Stimulated activated CD8-positive, alpha-beta memory T cell treated with anti-CD3 and anti-CD28 coated beads, Interleukin-15, amount 100 ng/mL, for 24 hours (primary cell): ENCODE results near the gene KLHDC8A.
"Not testable (repeated sequence)": the region's sequence is repeated elsewhere in the genome, so short reads cannot be mapped to it uniquely, and the experiment has no call there.

Experiments
- DNase-seq: peaks from one replicate; pipeline ENCODE4 v3.0.0-alpha.2; 2020; ENCODE audit warnings: low read depth

Gene KLHDC8A

DNA sequence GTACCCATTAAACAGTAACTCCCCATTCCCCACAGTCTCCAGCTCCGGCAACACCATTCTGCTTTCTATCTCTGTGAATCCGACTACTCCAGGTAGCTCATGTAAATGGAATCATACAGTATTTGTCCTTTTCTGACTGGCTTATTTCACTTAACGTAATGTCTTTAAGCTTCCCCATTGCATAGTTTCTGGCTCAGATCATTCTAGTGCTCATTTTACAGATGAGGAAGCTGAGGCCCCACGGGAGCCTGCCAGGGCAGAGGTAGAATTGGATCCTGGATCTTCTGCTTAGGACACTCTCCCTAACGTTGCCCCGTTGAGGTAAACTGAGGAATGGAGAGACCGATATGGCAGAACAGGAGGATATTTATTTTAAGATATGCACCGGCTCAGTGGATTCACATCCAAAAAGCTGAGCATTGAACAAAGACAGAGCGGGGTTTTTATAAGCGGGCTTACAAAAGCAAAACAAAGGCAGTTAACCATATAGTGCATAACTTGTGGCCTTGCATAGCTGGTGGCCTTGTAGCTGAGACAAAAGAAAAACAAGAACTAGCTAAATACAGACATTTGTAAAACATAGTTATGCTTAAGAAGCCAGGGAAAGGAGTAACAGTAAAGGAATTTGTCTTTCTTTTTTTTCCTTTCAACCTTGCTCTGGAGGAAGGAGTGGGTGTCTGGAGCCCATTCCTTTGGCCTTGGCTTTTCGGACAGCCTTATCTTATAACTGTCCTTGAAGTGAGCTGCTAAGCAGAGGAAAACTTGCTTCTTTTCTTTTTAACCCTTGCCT lies 15.3 kb upstream of the KLHDC8A start:
- DNase-seq: no peak

DNA sequence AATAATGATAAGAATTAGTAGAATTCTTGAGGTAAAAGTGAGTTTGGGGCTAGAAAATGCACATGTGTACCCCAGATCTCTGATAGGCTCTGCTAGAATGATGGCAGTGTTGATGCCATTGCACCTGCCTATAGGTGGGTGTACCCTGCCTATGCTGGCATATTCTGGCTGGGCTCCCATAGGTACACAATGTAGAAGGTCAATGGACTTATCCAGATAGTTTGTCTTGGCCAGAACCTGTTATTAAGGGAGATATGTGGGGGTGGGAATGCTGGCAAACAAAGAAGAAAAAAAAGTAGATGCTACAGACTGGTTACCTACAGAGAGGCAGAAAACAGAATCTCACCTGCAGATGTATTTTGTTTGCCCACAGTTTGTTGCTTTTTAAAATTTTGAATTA lies 14.1 kb upstream of the KLHDC8A start:
- DNase-seq: no peak

DNA sequence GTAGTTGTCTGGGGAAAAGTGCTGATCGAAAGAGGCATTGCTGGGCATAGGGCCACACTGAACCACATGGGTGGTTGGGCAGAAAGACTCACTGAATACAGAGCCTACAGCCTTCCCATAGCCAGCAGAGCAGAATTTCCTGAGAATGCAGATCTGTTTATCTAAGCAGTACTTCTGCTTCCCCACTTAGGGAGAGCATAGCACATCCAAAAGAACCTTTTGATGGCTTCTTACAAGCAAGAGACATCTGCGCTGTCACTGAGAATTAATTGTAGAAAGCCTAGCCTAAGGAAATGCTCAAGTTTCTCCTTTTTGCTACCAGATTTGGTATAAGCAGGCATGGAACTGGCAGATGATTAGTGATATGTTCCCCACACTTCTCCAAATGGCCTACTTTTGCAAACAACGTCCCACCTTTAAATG lies 13.0 kb upstream of the KLHDC8A start:
- DNase-seq: no peak

GRCh38 chr1:205368478-205368877 lies 11.8 kb upstream of the KLHDC8A start:
- no peak for DNase-seq

DNA sequence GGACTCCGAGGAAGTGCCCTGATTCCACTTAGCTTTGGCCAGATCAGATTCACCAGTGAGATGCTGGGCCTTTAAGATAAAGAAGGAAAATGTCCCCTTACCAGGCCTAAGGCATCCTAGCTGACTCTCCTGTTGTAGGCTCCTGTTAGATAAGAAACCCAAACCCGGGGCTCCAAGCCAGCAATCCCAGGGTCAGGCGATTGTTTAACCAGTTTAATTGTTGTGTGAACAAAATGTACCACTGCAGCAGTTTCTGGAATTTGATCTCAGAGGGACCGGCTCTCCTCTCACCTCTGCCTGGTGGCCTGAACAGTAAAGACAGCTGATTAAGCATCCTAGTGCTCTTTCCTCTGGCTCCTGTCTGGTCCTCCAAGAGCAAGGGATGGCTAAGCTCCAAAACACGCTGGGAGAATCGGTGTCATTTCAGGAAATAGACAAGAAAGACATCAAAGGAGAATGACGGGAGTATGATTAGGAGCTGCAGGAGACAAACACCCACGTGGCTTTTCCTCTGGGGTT lies 9.3 kb upstream of the KLHDC8A start:
- DNase-seq: no peak

DNA sequence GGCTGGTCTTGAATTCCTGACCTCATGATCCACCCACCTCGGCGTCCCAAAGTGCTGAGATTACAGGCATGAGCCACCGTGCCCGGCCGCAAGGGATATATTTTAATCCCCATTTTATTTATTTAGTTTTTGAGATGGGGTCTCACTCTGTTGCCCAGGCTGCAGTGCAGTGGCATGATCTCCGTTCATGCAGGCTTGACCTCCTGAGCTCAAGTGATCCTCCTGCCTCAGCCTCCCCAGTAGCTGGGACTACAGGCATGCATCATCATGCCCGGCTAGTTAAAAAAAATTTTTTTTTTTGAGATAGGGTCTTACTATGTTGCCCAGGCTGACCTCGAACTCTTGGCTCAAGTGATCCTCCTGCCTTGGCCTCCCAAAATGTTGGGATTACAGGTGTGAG lies 8.4 kb upstream of the KLHDC8A start:
- DNase-seq: not testable (repeated sequence)

DNA sequence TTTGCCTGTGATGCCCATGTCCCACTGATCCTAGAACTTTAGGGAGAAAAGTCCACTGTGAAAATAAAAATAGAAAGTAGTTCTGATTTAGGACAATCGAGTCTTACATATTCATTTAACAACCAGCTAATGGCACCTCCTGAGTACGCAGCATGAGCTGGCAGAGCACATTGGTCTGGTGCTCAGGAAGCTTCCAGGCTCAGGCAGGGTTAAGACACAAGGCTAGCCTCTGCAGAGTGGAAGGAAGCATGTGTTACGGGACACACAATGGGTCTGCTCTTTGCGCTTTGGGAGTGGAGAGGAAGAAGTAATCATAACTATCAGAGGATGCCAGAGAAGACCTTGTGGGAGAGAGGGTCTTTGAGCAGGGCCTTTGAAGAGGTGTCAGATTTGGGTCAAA lies 4.2 kb upstream of the KLHDC8A start:
- DNase-seq: no peak

- DNase-seq: no peak
Measured at GRCh38 chr1:205359771-205360565, 3.2 kb upstream of the KLHDC8A start.

DNA sequence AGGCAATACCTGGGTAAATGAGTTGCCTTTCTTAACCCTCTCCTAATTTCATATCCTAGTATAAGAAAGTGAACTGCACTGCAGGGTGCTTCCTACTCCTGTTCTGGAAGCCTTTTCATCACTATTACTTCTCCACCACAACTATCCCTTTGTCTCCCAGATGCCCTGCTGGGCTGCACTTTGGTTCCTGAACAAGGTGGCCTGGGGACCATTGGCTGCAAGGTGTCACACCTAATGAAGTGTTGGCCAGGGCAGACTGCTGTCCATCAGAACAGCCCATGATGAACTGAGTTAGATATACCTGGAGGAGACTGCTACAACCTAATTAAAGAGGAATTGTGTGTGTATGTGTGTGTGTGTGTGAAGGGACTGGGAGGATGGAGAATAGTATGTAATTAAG lies 1.9 kb upstream of the KLHDC8A start:
- no peak for DNase-seq

DNA sequence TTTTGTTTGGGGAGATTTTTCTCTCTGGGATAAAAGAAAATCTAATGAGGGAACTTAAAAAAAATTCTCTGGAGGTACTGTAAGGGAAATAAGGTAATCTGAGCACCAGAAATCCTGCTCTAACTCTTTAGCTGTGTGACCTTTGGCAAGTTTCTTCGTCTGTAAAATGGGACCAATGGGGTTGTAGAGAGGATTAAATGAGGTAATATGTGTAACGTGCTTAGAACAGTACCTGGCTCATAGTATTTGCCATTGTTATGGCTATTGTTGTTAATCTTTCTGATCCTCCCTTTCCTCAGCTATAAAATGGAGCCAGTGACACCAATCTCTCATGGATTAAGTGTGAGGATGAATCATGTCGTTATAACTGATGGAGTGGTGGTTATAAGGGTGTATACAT lies 845 bp upstream of the KLHDC8A start:
- DNase-seq: no peak

DNA sequence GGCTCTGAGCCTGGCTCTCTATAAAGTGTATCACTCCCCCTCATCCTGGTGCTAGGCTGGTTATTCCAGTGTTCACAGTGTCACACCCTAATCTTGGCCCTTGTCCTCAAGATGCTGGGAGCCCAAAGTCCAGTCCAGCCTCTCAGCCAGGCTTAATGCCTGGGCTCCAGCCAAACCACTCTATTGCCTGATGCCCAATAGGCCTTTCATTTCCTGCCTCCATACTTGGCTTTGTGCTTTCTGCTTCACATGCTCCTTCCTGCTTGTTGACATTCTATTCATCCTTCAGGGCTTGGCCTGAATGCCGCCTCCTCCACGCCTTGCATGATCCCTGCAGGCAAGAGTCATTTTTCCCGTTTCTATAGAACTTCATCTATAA lies 1.7 kb downstream of the KLHDC8A start:
- DNase-seq: no peak

GRCh38 chr1:205354259-205355074 lies 2.3 kb downstream of the KLHDC8A start:
- peak; percentile 13 for DNase-seq

DNA sequence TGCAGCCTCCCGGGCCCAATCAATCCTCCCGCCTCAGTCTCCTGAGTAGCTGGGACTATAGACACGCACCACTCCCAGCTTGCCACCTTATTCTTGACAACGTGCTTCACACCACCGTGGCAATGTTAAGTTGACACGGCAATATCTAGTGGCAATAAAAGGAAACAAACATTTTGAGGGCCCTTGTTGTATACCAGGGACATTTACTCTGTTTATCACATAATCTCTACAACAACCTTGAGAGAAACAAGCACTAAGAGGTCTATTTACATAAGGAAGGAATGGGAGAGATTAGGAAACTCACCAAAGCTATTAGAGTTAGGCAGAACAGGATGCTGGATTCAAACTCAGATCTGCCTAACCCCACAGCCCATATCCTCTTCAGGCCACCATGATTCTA lies 3.1 kb downstream of the KLHDC8A start:
- no peak for DNase-seq

- no peak for DNase-seq
Measured at GRCh38 chr1:205353191-205353590, 3.5 kb downstream of the KLHDC8A start.

DNA sequence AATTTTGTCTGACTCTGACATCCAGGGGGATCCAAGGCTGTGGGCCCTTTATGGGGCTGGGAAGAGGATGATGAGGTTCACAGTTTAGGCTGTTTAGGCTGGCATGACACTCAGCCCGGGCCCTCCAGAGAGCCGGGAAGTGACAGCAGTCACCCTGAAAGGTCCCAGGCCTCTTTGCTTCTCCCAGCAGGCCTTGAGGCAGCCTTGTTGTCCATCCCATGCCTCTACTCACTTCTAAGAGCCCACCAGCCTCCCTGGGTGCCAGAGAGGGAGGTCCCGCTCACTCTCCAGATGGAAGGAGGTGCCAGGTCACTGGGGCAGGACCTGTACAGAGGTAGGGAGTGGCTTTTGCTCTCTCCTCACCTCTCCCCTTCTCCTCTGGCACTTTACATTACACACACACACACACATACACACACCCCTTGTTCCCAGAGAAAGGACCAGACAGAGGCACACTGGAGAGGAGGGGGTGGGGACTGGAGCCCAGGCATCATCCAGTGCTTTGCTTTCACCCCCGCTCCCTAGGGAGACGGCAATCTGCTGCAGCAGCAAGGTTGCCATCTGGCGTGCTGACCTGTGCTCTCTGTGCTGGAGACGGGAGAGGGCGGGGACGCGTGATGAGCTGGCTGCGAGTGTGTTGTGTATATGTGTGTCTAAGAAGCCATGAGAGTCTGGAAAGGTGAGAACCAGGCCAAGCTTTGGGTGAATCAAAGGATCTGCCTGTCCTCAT lies 4.6 kb downstream of the KLHDC8A start:
- DNase-seq: no peak

- DNase-seq: no peak
Measured at GRCh38 chr1:205350691-205351141, 6.0 kb downstream of the KLHDC8A start.

- no peak for DNase-seq
Measured at GRCh38 chr1:205350124-205350523, 6.6 kb downstream of the KLHDC8A start.

DNA sequence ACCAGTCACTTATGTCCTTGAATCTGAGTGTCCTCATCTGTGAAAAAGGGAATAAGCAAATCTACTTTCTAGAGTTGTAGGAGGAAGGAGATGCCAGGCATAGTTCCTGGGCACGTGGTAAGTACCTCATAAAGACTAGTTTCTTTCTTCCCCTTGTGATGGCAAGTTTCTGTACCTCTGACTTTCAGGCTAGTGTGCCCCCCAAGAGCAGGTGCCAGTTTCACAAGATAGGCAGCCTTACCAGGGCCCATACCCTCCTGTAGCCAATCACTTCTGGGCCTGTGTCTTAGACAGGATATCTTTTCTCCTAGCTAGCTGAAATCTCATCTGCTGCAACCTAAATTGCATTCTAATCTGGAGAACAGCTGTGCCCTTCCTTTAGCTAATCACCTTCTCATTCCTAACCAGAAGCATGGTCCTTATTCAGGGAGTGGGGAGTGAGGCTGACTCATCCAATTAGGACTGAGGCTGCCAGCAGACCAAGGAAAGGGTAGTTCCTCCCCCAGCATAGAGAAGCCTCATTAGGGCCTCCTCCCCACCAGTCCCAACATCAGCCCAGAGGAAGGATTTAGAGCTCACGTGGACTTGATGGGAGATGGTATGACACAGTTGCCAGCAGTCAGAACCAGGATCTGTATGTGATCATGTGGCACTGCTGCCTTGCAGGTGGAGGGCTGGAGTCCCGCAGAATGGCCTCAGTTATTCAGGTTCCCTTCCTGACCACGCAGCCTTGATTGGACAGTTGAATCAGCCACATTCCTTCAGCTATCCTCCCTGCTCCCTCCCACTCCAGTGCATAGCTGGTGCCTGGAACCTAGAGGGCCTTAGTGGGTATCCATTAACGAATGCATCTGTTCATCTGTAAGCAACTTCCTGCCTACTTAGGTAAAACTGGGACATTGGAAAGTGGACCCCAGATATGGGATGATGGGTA lies 7.9 kb downstream of the KLHDC8A start:
- DNase-seq: no peak

DNA sequence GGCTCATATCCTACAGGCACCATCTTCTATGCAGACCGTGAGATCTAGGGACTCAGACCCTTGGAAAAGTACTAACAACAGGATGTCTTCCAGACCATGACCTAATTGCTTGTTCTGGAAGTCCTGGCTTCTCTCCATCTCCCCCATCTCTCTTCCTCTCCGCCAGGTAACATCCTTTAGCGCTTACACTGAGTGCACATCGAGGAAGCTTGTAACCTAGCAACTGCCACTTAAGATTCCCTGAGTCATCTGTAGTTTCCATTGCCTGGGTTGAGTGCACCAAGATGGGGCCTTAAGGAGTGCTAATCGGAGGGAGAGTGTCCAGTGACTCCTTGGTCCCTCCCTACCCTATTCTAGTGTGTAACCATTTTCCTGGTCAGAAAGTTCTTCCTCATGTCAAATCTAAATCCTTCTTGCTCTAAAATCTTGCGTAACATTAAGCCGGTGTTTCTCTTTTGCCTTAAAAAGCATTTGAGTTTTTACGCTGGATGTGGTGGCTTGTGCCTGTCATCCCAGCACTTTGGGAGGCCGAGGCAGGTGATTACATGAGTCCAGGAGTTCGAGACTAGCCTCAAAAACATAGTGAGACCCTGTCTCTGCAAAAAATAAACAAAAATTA lies 9.7 kb downstream of the KLHDC8A start:
- DNase-seq: no peak

GRCh38 chr1:205345761-205346160 lies 11.0 kb downstream of the KLHDC8A start:
- no peak for DNase-seq
